ENCODE data around the gene GLB1L2.

Gene GLB1L2

GRCh38 chr11:134384406-134384805 lies 52.6 kb downstream of the GLB1L2 start:
- TF ChIP-seq FOXP2 (optimal IDR thresholded peaks at IDR 0.05; ENCODE audit: borderline replicate concordance, extremely low read depth, extremely low read length, insufficient read depth) (no peak), POLR2AphosphoS5 (IDR thresholded peaks at IDR 0.05; ENCODE audit: low read depth, low read length) (no peak), TAF1 (IDR thresholded peaks at IDR 0.05; ENCODE audit: borderline replicate concordance, insufficient read depth, low read length) (no peak), SIN3A (IDR thresholded peaks at IDR 0.05; ENCODE audit: borderline replicate concordance, insufficient read depth, low read length) (no peak)
- TF ChIP-seq, protein P1, sequence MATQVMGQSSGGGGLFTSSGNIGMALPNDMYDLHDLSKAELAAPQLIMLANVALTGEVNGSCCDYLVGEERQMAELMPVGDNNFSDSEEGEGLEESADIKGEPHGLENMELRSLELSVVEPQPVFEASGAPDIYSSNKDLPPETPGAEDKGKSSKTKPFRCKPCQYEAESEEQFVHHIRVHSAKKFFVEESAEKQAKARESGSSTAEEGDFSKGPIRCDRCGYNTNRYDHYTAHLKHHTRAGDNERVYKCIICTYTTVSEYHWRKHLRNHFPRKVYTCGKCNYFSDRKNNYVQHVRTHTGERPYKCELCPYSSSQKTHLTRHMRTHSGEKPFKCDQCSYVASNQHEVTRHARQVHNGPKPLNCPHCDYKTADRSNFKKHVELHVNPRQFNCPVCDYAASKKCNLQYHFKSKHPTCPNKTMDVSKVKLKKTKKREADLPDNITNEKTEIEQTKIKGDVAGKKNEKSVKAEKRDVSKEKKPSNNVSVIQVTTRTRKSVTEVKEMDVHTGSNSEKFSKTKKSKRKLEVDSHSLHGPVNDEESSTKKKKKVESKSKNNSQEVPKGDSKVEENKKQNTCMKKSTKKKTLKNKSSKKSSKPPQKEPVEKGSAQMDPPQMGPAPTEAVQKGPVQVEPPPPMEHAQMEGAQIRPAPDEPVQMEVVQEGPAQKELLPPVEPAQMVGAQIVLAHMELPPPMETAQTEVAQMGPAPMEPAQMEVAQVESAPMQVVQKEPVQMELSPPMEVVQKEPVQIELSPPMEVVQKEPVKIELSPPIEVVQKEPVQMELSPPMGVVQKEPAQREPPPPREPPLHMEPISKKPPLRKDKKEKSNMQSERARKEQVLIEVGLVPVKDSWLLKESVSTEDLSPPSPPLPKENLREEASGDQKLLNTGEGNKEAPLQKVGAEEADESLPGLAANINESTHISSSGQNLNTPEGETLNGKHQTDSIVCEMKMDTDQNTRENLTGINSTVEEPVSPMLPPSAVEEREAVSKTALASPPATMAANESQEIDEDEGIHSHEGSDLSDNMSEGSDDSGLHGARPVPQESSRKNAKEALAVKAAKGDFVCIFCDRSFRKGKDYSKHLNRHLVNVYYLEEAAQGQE (IDR thresholded peaks at IDR 0.05; ENCODE audit: insufficient read depth in 1 of 2, low read depth in 2 of 2, low read length in 2 of 2), result no peak

DNA sequence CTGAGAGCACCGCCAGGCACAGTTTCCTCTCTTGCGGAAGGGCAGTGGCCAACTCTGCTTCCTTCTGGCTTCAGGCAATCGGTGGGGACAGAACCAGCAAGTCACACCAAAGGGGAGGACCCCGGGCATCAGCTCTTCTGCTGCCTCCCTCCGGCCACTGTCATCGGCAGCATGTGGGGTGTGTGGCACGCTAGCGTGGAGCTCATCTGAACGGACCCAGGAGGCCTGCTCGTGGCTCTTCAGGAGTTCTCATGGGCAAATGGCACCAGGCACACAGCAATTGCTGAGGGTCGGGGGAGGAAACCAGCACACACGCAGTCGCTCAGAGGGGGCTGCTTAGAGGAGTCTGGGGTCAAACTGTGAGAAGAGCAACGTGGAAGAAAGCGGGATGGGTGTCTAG lies 53.4 kb downstream of the GLB1L2 start:
- TF ChIP-seq, protein P1 (IDR thresholded peaks at IDR 0.05; ENCODE audit: insufficient read depth in 1 of 2, low read depth in 2 of 2, low read length in 2 of 2), result no peak
- TF ChIP-seq POLR2AphosphoS5 (IDR thresholded peaks at IDR 0.05; ENCODE audit: low read depth, low read length) (no peak), FOXP2 (optimal IDR thresholded peaks at IDR 0.05; ENCODE audit: borderline replicate concordance, extremely low read depth, extremely low read length, insufficient read depth) (no peak), TAF1 (IDR thresholded peaks at IDR 0.05; ENCODE audit: borderline replicate concordance, insufficient read depth, low read length) (no peak)

DNA sequence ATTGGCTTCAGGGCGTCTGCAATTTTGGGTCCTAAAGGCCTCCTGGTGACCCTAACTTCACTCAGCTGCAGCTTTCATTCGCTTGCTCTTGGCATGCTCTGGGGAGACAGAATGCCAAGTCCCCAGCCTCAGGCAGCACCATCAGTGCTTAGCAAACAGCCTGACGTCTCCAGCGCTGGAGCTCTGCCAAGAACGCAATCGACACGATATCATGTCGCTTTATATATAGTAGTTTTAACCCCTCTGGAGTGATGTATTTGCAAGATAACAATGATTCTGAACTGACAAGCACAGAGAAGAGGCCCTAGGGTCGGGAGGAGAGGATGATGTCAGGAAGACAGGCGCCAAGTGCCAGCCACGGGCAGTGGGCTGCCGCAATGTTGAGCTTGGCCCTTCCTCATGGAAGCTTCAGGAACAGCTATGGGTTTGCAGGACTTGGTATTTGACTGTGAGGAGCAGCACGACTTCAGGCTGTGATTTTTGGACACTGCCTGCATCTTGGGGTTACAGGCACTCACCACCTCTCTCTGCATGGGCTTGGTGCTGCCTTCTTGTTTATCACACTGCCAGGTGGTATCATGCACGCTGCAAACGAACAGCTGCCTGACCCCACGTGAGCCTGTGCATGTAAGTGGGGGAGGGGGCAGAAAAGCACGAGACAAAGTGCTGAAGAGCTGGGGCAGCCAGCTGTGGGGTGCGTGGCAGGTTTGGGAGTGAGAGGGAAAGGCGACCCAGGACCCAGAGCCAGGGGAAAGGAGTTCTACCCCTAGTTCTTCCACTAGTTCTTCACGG lies 54.2 kb downstream of the GLB1L2 start:
- TF ChIP-seq SIN3A (IDR thresholded peaks at IDR 0.05; ENCODE audit: borderline replicate concordance, insufficient read depth, low read length), result no peak
- no peak for TF ChIP-seq POLR2AphosphoS5 (IDR thresholded peaks at IDR 0.05; ENCODE audit: low read depth, low read length)
- TF ChIP-seq, protein P1 (IDR thresholded peaks at IDR 0.05; ENCODE audit: insufficient read depth in 1 of 2, low read depth in 2 of 2, low read length in 2 of 2), result no peak
- no peak for TF ChIP-seq FOXP2 (optimal IDR thresholded peaks at IDR 0.05; ENCODE audit: borderline replicate concordance, extremely low read depth, extremely low read length, insufficient read depth)
- TF ChIP-seq TAF1 (IDR thresholded peaks at IDR 0.05; ENCODE audit: borderline replicate concordance, insufficient read depth, low read length), result no peak

DNA sequence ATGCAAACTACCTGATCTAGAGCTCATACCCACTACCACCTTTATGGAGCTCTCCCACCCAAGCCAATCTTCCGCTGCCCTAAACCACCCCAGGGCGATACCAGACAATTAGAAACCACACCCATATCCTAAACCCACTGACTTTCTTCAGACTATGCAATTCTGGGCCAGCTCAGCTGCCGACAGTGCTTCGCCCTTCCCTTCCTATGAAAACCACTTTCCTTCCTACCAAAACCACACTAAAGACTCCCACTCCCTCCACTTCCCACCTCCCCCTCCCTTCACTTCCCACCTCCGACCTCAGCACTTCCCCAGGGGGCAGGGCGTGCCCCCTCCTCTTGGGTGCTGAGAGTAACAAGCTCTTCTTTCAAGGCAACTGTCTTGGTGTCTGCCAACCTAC lies 55.2 kb downstream of the GLB1L2 start:
- TF ChIP-seq SIN3A (IDR thresholded peaks at IDR 0.05; ENCODE audit: borderline replicate concordance, insufficient read depth, low read length) (no peak), POLR2AphosphoS5 (IDR thresholded peaks at IDR 0.05; ENCODE audit: low read depth, low read length) (no peak)

DNA sequence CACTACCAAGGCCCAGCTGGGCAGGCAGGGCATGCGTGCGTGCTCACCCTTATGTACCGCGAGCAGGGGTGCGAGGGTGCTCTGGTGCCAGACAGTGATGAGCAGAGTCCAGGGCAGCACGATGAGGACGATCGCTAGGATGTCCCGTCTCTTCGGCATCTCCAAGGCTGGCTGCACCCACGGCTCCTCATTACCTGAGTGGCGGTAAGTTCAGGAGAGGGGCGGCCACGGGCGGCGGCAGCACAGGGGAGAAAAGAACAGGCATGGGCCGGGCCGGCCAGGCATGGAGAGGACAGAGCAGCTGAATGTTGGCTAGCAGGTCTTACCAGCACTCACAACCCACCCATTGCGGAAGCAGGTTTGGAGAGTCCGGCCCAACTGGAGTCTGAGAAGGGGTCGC lies 55.7 kb downstream of the GLB1L2 start:
- TF ChIP-seq POLR2AphosphoS5 (IDR thresholded peaks at IDR 0.05; ENCODE audit: low read depth, low read length) (no peak), TAF1 (IDR thresholded peaks at IDR 0.05; ENCODE audit: borderline replicate concordance, insufficient read depth, low read length) (no peak), FOXP2 (optimal IDR thresholded peaks at IDR 0.05; ENCODE audit: borderline replicate concordance, extremely low read depth, extremely low read length, insufficient read depth) (no peak), SIN3A (IDR thresholded peaks at IDR 0.05; ENCODE audit: borderline replicate concordance, insufficient read depth, low read length) (no peak)
- TF ChIP-seq, protein P1 (IDR thresholded peaks at IDR 0.05; ENCODE audit: insufficient read depth in 1 of 2, low read depth in 2 of 2, low read length in 2 of 2), result no peak

Data from PFSK-1 (cell line).